ENCODE results near the gene TMEM163.

GRCh38 chr2:134570676-134571075 is 148.1 kb downstream of the TMEM163 start:
- TF ChIP-seq TAF1 (CRISPR knock-in tag; IDR thresholded peaks at IDR 0.05) = no peak
- no peak for TF ChIP-seq MAX (IDR thresholded peaks at IDR 0.05)

All from HepG2 (cell line).